GM23338 (cell line): ENCODE measurements around the gene NUDT13. TPM values are rescaled to one million over a fixed set of nuclear protein-coding genes. Genes with fewer than 3 reads are reported as not detected.

Source experiments
- ATAC-seq: fragments of 200-7000 bp; cut with Tn5 transposase; 3 replicates; pipeline ENCODE4 v1.9.1; 2020
- DNase-seq: peaks from one replicate; pipeline ENCODE4 v3.0.0-alpha.2; 2015; ENCODE audit warnings: low spot score
- H2AFZ ChIP-seq: fragments of 200-600 bp; sonication (generic); 2 replicates; pipeline ENCODE4 v1.8.0; 2016; ENCODE audit warnings: antibody characterized with exemption, mild to moderate bottlenecking, moderate library complexity
- H3F3A ChIP-seq: fragments of 200-600 bp; sonication (generic); replicated peaks from 2 replicates; pipeline ENCODE4 v1.8.0; 2017; ENCODE audit warnings: antibody characterized with exemption, mixed run types, low read depth
- H3K27ac ChIP-seq: fragments of 200-600 bp; sonication (generic); 2 replicates; pipeline ENCODE4 v1.6.1; 2016; ENCODE audit warnings: low read depth
- H3K27me3 ChIP-seq: fragments of 200-600 bp; sonication (generic); 2 replicates; pipeline ENCODE4 v1.8.0; 2016; ENCODE audit warnings: mild to moderate bottlenecking, mixed run types, moderate library complexity; ENCODE audit not compliant: insufficient read depth
- H3K36me3 ChIP-seq: fragments of 200-600 bp; sonication (generic); 2 replicates; pipeline ENCODE4 v1.8.0; 2016; ENCODE audit warnings: mild to moderate bottlenecking; ENCODE audit not compliant: insufficient read depth
- H3K4me1 ChIP-seq: fragments of 200-600 bp; sonication (generic); 2 replicates; pipeline ENCODE4 v1.8.0; 2016; ENCODE audit warnings: mild to moderate bottlenecking, moderate library complexity; ENCODE audit not compliant: insufficient read depth
- H3K4me2 ChIP-seq: fragments of 200-600 bp; sonication (generic); 2 replicates; pipeline ENCODE4 v1.7.1; 2017; ENCODE audit warnings: mixed run types
- H3K4me3 ChIP-seq: fragments of 200-600 bp; sonication (generic); 2 replicates; pipeline ENCODE4 v1.6.1; 2016; ENCODE audit warnings: mixed run types
- H3K79me2 ChIP-seq: fragments of 200-600 bp; sonication (generic); replicated peaks from 2 replicates; pipeline ENCODE4 v1.8.0; 2017; ENCODE audit warnings: mild to moderate bottlenecking; ENCODE audit not compliant: insufficient read depth
- H3K9me2 ChIP-seq: fragments of 200-600 bp; sonication (generic); 2 replicates; pipeline ENCODE4 v1.8.0; 2017; ENCODE audit not compliant: insufficient read depth
- H4K20me1 ChIP-seq: fragments of 200-600 bp; sonication (generic); replicated peaks from 2 replicates; pipeline ENCODE4 v1.8.0; 2017; ENCODE audit warnings: mild to moderate bottlenecking; ENCODE audit not compliant: insufficient read depth
- H3K27ac Mint-ChIP-seq: 2 replicates; pipeline ENCODE4 v1.8.0; 2020; ENCODE audit warnings: inconsistent platforms, mild to moderate bottlenecking, moderate library complexity, mixed read lengths
- H3K27me3 Mint-ChIP-seq: 3 replicates; pipeline ENCODE4 v1.8.0; 2022; ENCODE audit warnings: low read depth, mild to moderate bottlenecking, moderate library complexity, mixed read lengths, inconsistent platforms; ENCODE audit not compliant: insufficient read depth, poor library complexity
- H3K36me3 Mint-ChIP-seq: 3 replicates; pipeline ENCODE4 v1.8.0; 2021; ENCODE audit warnings: low read depth, mild to moderate bottlenecking, inconsistent platforms, moderate library complexity, mixed read lengths
- H3K4me1 Mint-ChIP-seq: 3 replicates; pipeline ENCODE4 v1.8.0; 2020; ENCODE audit warnings: mild to moderate bottlenecking, inconsistent platforms, mixed read lengths
- H3K4me3 Mint-ChIP-seq: 3 replicates; pipeline ENCODE4 v1.8.0; 2021; ENCODE audit warnings: moderate library complexity, mild to moderate bottlenecking, inconsistent platforms, mixed read lengths
- H3K9me3 Mint-ChIP-seq: 3 replicates; pipeline ENCODE4 v1.8.0; 2020; ENCODE audit warnings: moderate library complexity, mild to moderate bottlenecking, inconsistent platforms, mixed read lengths
- CREB1 ChIP-seq: fragments of 250-450 bp; sonication (Bioruptor Pico); IDR thresholded peaks from 2 replicates; pipeline ENCODE4 v1.5.0; 2020; ENCODE audit warnings: low read depth, mild to moderate bottlenecking, moderate library complexity
- CTCF ChIP-seq, 2 experiments: fragments of 200-600 bp in 1 of 2; sonication (generic) in 1 of 2; conservative IDR thresholded peaks; 2 replicates each; pipeline versions ENCODE4 v1.5.1 to v1.6.1; 2016 to 2017; ENCODE audit warnings: antibody characterized with exemption in 2 of 2, low read depth in 2 of 2, mild to moderate bottlenecking in 2 of 2, moderate library complexity in 1 of 2
- ETS1 ChIP-seq: IDR thresholded peaks from 2 replicates; pipeline ENCODE4 v1.6.1; 2016; ENCODE audit warnings: antibody characterized with exemption
- EZH2 ChIP-seq: fragments of 200-600 bp; sonication (generic); IDR thresholded peaks from one replicate; pipeline ENCODE4 v1.8.0; 2017; ENCODE audit warnings: antibody characterized with exemption, mild to moderate bottlenecking, low read depth; ENCODE audit not compliant: unreplicated experiment
- EZH2phosphoT487 ChIP-seq: fragments of 200-600 bp; sonication (generic); IDR thresholded peaks from one replicate; pipeline ENCODE4 v1.8.1; 2018; ENCODE audit warnings: antibody characterized with exemption; ENCODE audit not compliant: unreplicated experiment
- JUNB ChIP-seq: IDR thresholded peaks from one replicate; pipeline ENCODE4 v1.6.1; 2016; ENCODE audit warnings: antibody characterized with exemption; ENCODE audit not compliant: unreplicated experiment
- POLR2AphosphoS5 ChIP-seq: IDR thresholded peaks from 2 replicates; pipeline ENCODE4 v1.6.1; 2016; ENCODE audit warnings: antibody characterized with exemption, low read depth
- REST ChIP-seq: IDR thresholded peaks from one replicate; pipeline ENCODE4 v1.6.1; 2018; ENCODE audit warnings: antibody characterized with exemption; ENCODE audit not compliant: unreplicated experiment
- ZNF114 ChIP-seq: fragments of 250-450 bp; sonication (Bioruptor Pico); IDR thresholded peaks from 2 replicates; pipeline ENCODE4 v1.5.0; 2020; ENCODE audit warnings: mild to moderate bottlenecking, moderate library complexity
- ZNF331 ChIP-seq: fragments of 250-450 bp; sonication (Bioruptor Pico); IDR thresholded peaks from 2 replicates; pipeline ENCODE4 v1.5.0; 2020; ENCODE audit warnings: low read depth, mild to moderate bottlenecking, moderate library complexity
- polyA plus RNA-seq: library from polyadenylated mRNA; unstranded; fragments of >200 nt; fragmentation: Nextera tagmentation; extraction: Ambion mirVana; gene quantifications from 2 replicates; pipeline ENCODE4 v1.2.1, GENCODE V29; 2016
- total RNA-seq: library from RNA; depleted of rRNA; stranded (reverse); fragments of >200 nt; shearing (Covaris generic); gene quantifications from 2 replicates; pipeline ENCODE4 v1.2.3, GENCODE V29; 2014

NUDT13 gene
- total and polyA plus RNA-seq, 2 experiments from 2014 or later = 1.4 to 2.2 TPM

- DNase-seq = no peak
- Mint-ChIP-seq H3K36me3 (no peaks in the 10 kb centered on the region), H3K27me3 (no peaks in the 10 kb centered on the region), H3K4me1 (no peaks in the 10 kb centered on the region), H3K4me3 (no peak overlapping the region), H3K9me3 (no peaks in the 10 kb centered on the region), H3K27ac (no peak overlapping the region)
- Histone ChIP-seq H3K79me2 (0 out of 2 replicates have a peak, but pooled peaks cover under 1% of the 10 kb centered on the region), H3K4me3 (no peak overlapping the region), H4K20me1 (no peaks in the 10 kb centered on the region), H3K9me2 (no peaks in the 10 kb centered on the region), H3K27ac (no peak overlapping the region), H3K4me1 (no peaks in the 10 kb centered on the region), H3F3A (no peaks in the 10 kb centered on the region), H3K4me2 (no peak overlapping the region), H2AFZ (no peak overlapping the region), H3K36me3 (no peaks in the 10 kb centered on the region), H3K27me3 (no peaks in the 10 kb centered on the region)
- no peak for TF ChIP-seq CTCF (conservative IDR thresholded peaks at IDR 0.05; ENCODE audit: low read depth in 2 of 2)
- no peak for TF ChIP-seq EZH2
- TF ChIP-seq POLR2AphosphoS5 = no peak
- no peak for TF ChIP-seq ETS1
- no peak for TF ChIP-seq JUNB
- TF ChIP-seq ZNF114 (CRISPR knock-in tag) = no peak
- no peak for TF ChIP-seq ZNF331 (CRISPR knock-in tag)
- no peak for TF ChIP-seq EZH2phosphoT487
- TF ChIP-seq CREB1 (CRISPR knock-in tag) = no peak
- ATAC-seq = no peak
These were observed 44.8 kb upstream of the NUDT13 start for GRCh38 chr10:73065441-73065840.

GRCh38 chr10:73073627-73074026 is 36.6 kb upstream of the NUDT13 start:
- Mint-ChIP-seq H3K4me3 (no peak overlapping the region), H3K27me3 (no peaks in the 10 kb centered on the region), H3K9me3 (no peaks in the 10 kb centered on the region), H3K36me3 (peaks cover 11% of the 10 kb centered on the region), H3K4me1 (no peaks in the 10 kb centered on the region), H3K27ac (no peak overlapping the region)
- H3K36me3 ChIP-seq = no peaks in the 10 kb centered on the region
- H3F3A ChIP-seq = no peaks in the 10 kb centered on the region
- peaks cover 16% of the 10 kb centered on the region; the same call in 1 of the 2 replicates for H3K79me2 ChIP-seq
- no peak for DNase-seq
- no peak overlapping the region for H2AFZ ChIP-seq
- H3K9me2 ChIP-seq = no peaks in the 10 kb centered on the region; the same call in 1 of the 2 replicates
- H3K4me2 ChIP-seq = no peak overlapping the region
- no peak overlapping the region for H3K4me3 ChIP-seq
- no peaks in the 10 kb centered on the region for H3K4me1 ChIP-seq
- H3K27me3 ChIP-seq = no peaks in the 10 kb centered on the region
- TF ChIP-seq ZNF114 (CRISPR knock-in tag) = no peak
- no peak for TF ChIP-seq POLR2AphosphoS5
- no peak for TF ChIP-seq CTCF (conservative IDR thresholded peaks at IDR 0.05; ENCODE audit: low read depth in 2 of 2)
- TF ChIP-seq CREB1 (CRISPR knock-in tag) = no peak
- TF ChIP-seq REST = no peak
- TF ChIP-seq EZH2 = no peak
- TF ChIP-seq ZNF331 (CRISPR knock-in tag) = no peak
- no peak for TF ChIP-seq EZH2phosphoT487
- TF ChIP-seq JUNB = no peak
- no peaks in the 10 kb centered on the region for H4K20me1 ChIP-seq
- no peak overlapping the region for H3K27ac ChIP-seq
- no peak for ATAC-seq
